GOT3 (cell line): Measurements from ENCODE around the gene SUB1.

Experiments used
- DNase-seq: peaks from one replicate; lab custom pipeline; 2025; ENCODE audit warnings: mixed read lengths; lab: John Stamatoyannopoulos, UW

SUB1 gene

GRCh38 chr5:32645246-32645645, 59.9 kb downstream of the SUB1 start:
- DNase-seq = no peak

DNA sequence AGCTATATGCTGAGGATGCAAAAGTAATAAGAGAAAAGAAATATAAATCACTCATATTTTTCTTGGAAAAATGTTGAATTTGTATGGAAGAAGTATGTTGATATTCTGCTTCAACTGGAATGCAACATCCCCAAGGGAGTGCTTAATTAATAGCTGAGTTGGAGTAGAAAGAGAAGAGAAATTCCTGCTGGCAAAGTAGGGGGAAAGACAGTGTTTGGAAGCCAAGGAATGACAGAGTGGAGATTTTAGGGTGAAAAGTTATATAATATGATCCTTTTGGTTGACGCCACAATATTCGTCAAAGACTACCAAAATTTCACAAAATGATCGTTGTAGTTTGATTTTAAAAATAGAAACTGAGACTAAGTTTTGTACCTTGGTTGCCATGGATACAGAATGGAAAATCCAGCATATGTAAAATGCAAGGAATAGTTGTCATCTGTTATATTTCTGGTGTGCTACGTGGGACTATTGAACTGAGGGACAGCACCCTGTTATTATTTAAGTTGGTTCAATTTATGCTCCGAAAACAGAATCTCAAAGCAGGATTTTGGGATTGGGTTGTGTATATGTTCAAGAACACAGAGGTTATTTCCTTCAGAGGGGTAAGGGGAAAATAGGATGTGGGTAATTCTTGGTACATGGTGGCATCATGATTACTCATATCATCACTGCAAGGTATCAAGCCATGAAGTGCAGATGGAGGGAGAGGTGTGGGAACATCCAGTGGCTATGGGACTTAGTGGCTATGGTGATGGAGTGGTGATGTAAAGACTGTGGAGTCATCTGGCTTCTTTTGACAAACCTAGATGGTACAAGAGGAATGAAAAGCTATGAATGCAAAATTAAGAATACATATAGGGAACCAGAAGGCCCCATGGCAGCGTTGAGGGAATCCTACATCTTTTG, 61.0 kb downstream of the SUB1 start:
- DNase-seq = no peak

GRCh38 chr5:32651088-32651487, 65.7 kb downstream of the SUB1 start:
- DNase-seq = no peak

DNA sequence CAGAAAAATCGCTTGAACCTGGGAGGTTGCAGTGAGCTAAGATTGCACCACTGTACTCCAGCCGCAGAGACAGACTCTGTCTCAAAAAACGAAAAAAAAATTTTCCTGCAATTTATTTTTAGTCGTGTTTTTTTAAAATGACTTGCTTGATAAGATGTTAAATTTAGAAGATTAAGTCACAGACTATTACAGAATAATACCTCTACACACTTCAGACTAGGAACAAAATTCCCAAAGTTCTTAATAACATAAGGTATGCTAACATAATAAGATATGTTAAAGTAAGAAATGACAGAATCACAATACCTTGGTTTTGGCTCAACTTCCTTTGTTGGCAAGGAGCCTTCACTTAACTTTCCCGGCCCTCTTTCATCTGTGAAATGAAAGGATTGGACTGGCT, 66.3 kb downstream of the SUB1 start:
- DNase-seq = no peak
